ENCODE measurements around the gene DOCK2.

The DOCK2 gene

GRCh38 chr5:169989365-169989764 lies 352.3 kb downstream of the DOCK2 start:
- TF ChIP-seq, protein P1, sequence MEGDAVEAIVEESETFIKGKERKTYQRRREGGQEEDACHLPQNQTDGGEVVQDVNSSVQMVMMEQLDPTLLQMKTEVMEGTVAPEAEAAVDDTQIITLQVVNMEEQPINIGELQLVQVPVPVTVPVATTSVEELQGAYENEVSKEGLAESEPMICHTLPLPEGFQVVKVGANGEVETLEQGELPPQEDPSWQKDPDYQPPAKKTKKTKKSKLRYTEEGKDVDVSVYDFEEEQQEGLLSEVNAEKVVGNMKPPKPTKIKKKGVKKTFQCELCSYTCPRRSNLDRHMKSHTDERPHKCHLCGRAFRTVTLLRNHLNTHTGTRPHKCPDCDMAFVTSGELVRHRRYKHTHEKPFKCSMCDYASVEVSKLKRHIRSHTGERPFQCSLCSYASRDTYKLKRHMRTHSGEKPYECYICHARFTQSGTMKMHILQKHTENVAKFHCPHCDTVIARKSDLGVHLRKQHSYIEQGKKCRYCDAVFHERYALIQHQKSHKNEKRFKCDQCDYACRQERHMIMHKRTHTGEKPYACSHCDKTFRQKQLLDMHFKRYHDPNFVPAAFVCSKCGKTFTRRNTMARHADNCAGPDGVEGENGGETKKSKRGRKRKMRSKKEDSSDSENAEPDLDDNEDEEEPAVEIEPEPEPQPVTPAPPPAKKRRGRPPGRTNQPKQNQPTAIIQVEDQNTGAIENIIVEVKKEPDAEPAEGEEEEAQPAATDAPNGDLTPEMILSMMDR (IDR thresholded peaks at IDR 0.05; ENCODE audit: low read length, missing control alignments): no peak
- no peak overlapping the region for H3K4me3 ChIP-seq (replicated peaks; ENCODE audit: low read depth, low read length)
- DNase-seq (ENCODE audit: low read depth): no peak

DNA sequence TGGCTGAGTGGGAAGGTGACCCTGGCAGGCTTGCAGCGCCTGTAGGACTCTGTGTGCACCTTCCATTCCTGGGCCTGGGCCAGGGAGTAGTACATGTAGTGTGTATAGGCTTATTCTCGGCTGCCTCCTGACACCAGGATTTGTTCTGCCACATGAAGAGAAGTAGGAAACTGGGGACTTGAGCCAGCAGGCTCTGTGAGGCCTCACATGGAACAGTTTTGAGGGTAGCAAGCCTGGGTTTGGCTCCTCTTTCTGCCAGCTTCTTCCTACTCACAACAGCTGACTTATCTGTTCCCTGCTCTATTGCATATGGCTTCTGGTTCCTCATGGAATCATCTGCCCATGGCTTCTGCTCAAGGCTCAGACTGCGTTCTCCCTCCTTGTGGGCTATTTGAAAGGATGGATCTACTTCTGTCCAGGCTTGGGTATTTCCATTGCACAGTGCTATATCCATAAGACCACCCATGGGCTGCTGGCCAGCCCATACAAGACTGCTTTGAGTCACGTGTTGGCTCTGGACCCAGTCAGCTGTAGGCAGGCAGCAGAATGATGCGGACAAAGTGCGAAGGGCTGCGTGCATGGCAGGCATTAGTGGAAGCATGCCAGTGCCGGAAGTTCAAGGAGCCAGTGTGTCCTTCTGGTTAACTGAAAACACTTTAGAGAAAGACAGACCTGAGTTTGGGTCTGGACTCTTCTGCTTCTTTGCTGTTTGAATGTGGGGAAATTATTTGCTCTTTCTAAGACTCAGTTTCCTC lies 354.2 kb downstream of the DOCK2 start:
- TF ChIP-seq, protein P1 (IDR thresholded peaks at IDR 0.05; ENCODE audit: low read length, missing control alignments): no peak
- DNase-seq (ENCODE audit: low read depth): no peak

GRCh38 chr5:169992789-169993484 lies 355.9 kb downstream of the DOCK2 start:
- TF ChIP-seq, protein P1 (IDR thresholded peaks at IDR 0.05; ENCODE audit: low read length, missing control alignments): no peak
- no peak for DNase-seq (ENCODE audit: low read depth)
- H3K4me3 ChIP-seq (replicated peaks; ENCODE audit: low read depth, low read length): no peak overlapping the region

More for the DNA sequence above, 354.2 kb downstream of the DOCK2 start:
- H3K4me3 ChIP-seq (replicated peaks; ENCODE audit: low read depth, low read length): no peak overlapping the region

DNA sequence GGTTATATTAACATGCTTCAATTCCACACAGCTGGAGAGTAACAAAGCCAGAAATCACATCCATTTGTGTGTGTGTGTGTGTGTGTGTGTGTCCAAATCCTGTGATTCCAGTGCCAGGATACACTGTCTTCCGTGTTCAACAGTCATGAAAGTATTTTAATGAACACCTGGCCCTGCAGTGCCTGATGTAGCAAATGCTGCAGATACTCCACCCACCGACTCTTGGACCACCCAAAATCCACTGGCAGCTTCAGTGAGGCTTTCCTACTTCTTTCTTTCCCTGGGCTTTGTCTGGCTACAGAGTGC lies 356.4 kb downstream of the DOCK2 start:
- H3K4me3 ChIP-seq (replicated peaks; ENCODE audit: low read depth, low read length): no peak overlapping the region
- TF ChIP-seq, protein P1 (IDR thresholded peaks at IDR 0.05; ENCODE audit: low read length, missing control alignments): no peak
- DNase-seq (ENCODE audit: low read depth): no peak

DNA sequence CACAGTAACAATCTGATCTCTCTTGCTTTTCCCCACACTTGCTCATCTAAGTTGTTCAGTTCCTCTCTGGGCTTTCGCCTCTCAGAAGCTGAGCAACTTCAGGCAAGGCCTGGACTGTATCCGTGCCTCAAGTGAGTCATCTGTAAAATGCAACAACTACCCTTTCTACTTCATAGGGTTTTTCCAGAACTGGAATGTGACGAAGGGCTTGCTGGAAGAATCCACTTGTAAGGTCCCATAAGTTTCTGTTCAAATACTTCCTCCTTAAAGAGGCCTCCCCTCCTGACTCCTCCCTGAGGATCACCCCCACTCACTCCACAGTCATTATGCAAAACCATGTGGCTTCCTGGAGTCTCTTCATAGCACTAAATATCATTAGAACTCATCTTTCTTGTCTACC lies 360.7 kb downstream of the DOCK2 start:
- DNase-seq (ENCODE audit: low read depth): no peak
- no peak overlapping the region for H3K4me3 ChIP-seq (replicated peaks; ENCODE audit: low read depth, low read length)
- TF ChIP-seq, protein P1 (IDR thresholded peaks at IDR 0.05; ENCODE audit: low read length, missing control alignments): no peak

GRCh38 chr5:169999621-170000020 lies 362.5 kb downstream of the DOCK2 start:
- no peak for DNase-seq (ENCODE audit: low read depth)
- TF ChIP-seq, protein P1 (IDR thresholded peaks at IDR 0.05; ENCODE audit: low read length, missing control alignments): no peak
- no peak overlapping the region for H3K4me3 ChIP-seq (replicated peaks; ENCODE audit: low read depth, low read length)
